Measurements from ENCODE around the gene SLIT3. TPM values are rescaled to one million over a fixed set of nuclear protein-coding genes. Genes with fewer than 3 reads are reported as not detected.

The SLIT3 gene
- total and polyA plus RNA-seq, 4 donors: 4.6 to 48.5 (median 19.8) TPM

- TF ChIP-seq, protein P1, sequence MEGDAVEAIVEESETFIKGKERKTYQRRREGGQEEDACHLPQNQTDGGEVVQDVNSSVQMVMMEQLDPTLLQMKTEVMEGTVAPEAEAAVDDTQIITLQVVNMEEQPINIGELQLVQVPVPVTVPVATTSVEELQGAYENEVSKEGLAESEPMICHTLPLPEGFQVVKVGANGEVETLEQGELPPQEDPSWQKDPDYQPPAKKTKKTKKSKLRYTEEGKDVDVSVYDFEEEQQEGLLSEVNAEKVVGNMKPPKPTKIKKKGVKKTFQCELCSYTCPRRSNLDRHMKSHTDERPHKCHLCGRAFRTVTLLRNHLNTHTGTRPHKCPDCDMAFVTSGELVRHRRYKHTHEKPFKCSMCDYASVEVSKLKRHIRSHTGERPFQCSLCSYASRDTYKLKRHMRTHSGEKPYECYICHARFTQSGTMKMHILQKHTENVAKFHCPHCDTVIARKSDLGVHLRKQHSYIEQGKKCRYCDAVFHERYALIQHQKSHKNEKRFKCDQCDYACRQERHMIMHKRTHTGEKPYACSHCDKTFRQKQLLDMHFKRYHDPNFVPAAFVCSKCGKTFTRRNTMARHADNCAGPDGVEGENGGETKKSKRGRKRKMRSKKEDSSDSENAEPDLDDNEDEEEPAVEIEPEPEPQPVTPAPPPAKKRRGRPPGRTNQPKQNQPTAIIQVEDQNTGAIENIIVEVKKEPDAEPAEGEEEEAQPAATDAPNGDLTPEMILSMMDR (IDR thresholded peaks at IDR 0.05; ENCODE audit: control extremely low read depth, extremely low read depth): no peak
- no peaks in the 10 kb centered on the region for H3K27me3 ChIP-seq (ENCODE audit: control insufficient read depth in 3 of 3, insufficient read depth in 3 of 3, low read length in 2 of 3)
- DNase-seq: no peak
- H3K9me3 ChIP-seq (ENCODE audit: control insufficient read depth in 4 of 4, insufficient read depth in 3 of 4, low read length in 3 of 4): peaks cover 0 to 3% (median 0%) of the 10 kb centered on the region in 4 donors
- no peak overlapping the region for H3K4me3 ChIP-seq
- H3K36me3 ChIP-seq (ENCODE audit: control insufficient read depth in 4 of 4, insufficient read depth in 4 of 4, low read length in 4 of 4): no peaks in the 10 kb centered on the region
- peaks cover 0 to 12% (median 2%) of the 10 kb centered on the region in 5 donors for H3K4me1 ChIP-seq (ENCODE audit: control insufficient read depth in 5 of 5, insufficient read depth in 5 of 5, low read length in 5 of 5)
- no peak for ATAC-seq (ENCODE audit: insufficient read depth, low FRiP score)
- no peak overlapping the region for H3K27ac ChIP-seq (ENCODE audit: low read depth in 1 of 2, low read length in 1 of 2)
- 37 to 65% methylated on average over 1 of the region's 1 CpG for WGBS, 2 donors
- H3K9ac ChIP-seq (ENCODE audit: insufficient read depth in 1 of 2, low read length in 2 of 2): no peak overlapping the region
Observed at GRCh38 chr5:169122951-169123350, 178.0 kb downstream of the SLIT3 start.

DNA sequence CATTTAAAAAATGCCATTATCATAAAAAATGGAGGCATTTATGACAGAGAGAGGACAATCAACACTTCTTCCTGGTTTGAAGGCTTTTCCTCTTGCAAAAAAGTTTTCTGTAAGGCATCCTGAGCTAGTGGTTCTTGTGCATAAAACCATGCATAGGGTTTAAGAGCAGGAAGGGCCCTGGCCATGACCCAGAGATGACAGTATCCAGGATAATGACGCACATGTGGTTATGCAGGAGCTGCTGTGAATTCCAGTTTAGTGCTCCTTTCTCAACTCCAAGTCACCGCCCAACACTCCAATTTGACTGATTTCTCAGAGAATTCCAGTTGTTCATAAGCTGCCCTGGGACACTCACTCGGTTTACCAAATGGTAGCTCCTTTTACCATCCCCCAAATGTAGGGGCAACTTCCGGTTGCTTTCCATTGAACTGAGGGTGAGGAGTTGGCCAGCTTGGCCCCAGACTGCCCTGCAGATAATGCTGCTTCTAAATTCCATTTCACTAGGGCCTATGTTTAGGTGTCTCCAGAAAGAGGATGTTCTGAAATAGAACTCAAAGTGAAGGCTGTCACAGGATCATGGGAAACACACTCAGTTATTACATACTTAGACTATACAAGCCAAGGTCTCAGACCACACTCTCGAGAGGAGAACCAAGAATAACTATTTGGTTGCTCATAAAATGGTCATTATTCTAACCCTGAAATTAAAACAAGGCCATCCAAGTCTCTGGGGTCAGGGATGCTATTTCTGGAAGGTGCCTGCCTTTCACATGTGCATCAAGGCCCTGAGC, 179.1 kb downstream of the SLIT3 start:
- 80 to 87% methylated on average over 5 of the region's 5 CpGs for WGBS, 2 donors
- Histone ChIP-seq H3K27ac (ENCODE audit: low read depth in 1 of 2, low read length in 1 of 2) (no peak overlapping the region), H3K36me3 (ENCODE audit: control insufficient read depth in 4 of 4, insufficient read depth in 4 of 4, low read length in 4 of 4) (no peaks in the 10 kb centered on the region), H3K9ac (ENCODE audit: insufficient read depth in 1 of 2, low read length in 2 of 2) (no peak overlapping the region), H3K9me3 (ENCODE audit: control insufficient read depth in 4 of 4, insufficient read depth in 3 of 4, low read length in 3 of 4) (peaks cover 0 to 3% (median 0%) of the 10 kb centered on the region in 4 donors), H3K27me3 (ENCODE audit: control insufficient read depth in 3 of 3, insufficient read depth in 3 of 3, low read length in 2 of 3) (no peaks in the 10 kb centered on the region), H3K4me1 (ENCODE audit: control insufficient read depth in 5 of 5, insufficient read depth in 5 of 5, low read length in 5 of 5) (peaks cover 0 to 7% (median 2%) of the 10 kb centered on the region in 5 donors), H3K4me3 (no peak overlapping the region)
- ATAC-seq (ENCODE audit: insufficient read depth, low FRiP score): no peak
- DNase-seq: no peak
- TF ChIP-seq, protein P1 (IDR thresholded peaks at IDR 0.05; ENCODE audit: control extremely low read depth, extremely low read depth): no peak

GRCh38 chr5:169119288-169120048, 181.5 kb downstream of the SLIT3 start:
- Histone ChIP-seq H3K27ac (ENCODE audit: low read depth in 1 of 2, low read length in 1 of 2) (no peak overlapping the region), H3K9ac (ENCODE audit: insufficient read depth in 1 of 2, low read length in 2 of 2) (no peak overlapping the region), H3K27me3 (ENCODE audit: control insufficient read depth in 3 of 3, insufficient read depth in 3 of 3, low read length in 2 of 3) (no peaks in the 10 kb centered on the region), H3K9me3 (ENCODE audit: control insufficient read depth in 4 of 4, insufficient read depth in 3 of 4, low read length in 3 of 4) (peaks cover 0 to 3% (median 0%) of the 10 kb centered on the region in 4 donors), H3K36me3 (ENCODE audit: control insufficient read depth in 4 of 4, insufficient read depth in 4 of 4, low read length in 4 of 4) (no peaks in the 10 kb centered on the region), H3K4me1 (ENCODE audit: control insufficient read depth in 5 of 5, insufficient read depth in 5 of 5, low read length in 5 of 5) (no peaks in the 10 kb centered on the region), H3K4me3 (no peak overlapping the region)
- no peak for DNase-seq
- no peak for ATAC-seq (ENCODE audit: insufficient read depth, low FRiP score)
- 52 to 75% methylated on average over 6 of the region's 6 CpGs for WGBS, 2 donors
- TF ChIP-seq, protein P1 (IDR thresholded peaks at IDR 0.05; ENCODE audit: control extremely low read depth, extremely low read depth): no peak
